ENCODE results near the gene PSORS1C1. TPM values are rescaled to one million over a fixed set of nuclear protein-coding genes. Genes with fewer than 3 reads are reported as not detected.

Gene PSORS1C1
- total RNA-seq, 2 experiments from 2014 or later: not detected

- ChIA-PET POLR2A (no interaction called here), CTCF (interaction anchor here (0.7 to 1.4 kb wide), 7 partner anchors 9 to 247 kb away, joined by 3 to 5 read pairs (median 3); no protein-coding TSS in a partner anchor)
- Histone ChIP-seq H3K27ac (ENCODE audit: low read depth in 1 of 2, low read length in 2 of 2) (no peak overlapping the region), H3K27me3 (ENCODE audit: control insufficient read depth in 1 of 2, insufficient read depth in 2 of 2, low read length in 2 of 2) (no peaks in the 10 kb centered on the region), H3K36me3 (ENCODE audit: insufficient read depth, low read length) (no peaks in the 10 kb centered on the region), H3K4me1 (ENCODE audit: insufficient read depth, low read length) (no peaks in the 10 kb centered on the region), H3K4me3 (ENCODE audit: low read length) (no peak overlapping the region), H3K9me3 (ENCODE audit: control insufficient read depth in 1 of 2, insufficient read depth in 1 of 2, low read length in 2 of 2) (no peaks in the 10 kb centered on the region)
- intact Hi-C loops (cut with DNase I, micrococcal nuclease): loop anchor here in 1 of 2 experiments (1.0 kb wide), 1 partner anchor 154 kb away; no protein-coding TSS in a partner anchor
- Mint-ChIP-seq H3K4me1 (ENCODE audit: low read depth) (no peaks in the 10 kb centered on the region), H3K27ac (no peak overlapping the region), H3K4me3 (no peak overlapping the region), H3K9me3 (no peaks in the 10 kb centered on the region), H3K27me3 (peaks cover 4% of the 10 kb centered on the region), H3K36me3 (ENCODE audit: low read depth) (no peaks in the 10 kb centered on the region)
- DNase-seq: peak; percentile 42 to 84 (median 64)
- peak; percentile 91 for ATAC-seq (ENCODE audit: poor library complexity)
- peak; percentile 81 for TF ChIP-seq CTCF (IDR thresholded peaks at IDR 0.05)
Measured at GRCh38 chr6:31068669-31069340, 45.8 kb upstream of the PSORS1C1 start.

- Histone ChIP-seq H3K27me3 (ENCODE audit: control insufficient read depth in 1 of 2, insufficient read depth in 2 of 2, low read length in 2 of 2) (no peaks in the 10 kb centered on the region), H3K9me3 (ENCODE audit: control insufficient read depth in 1 of 2, insufficient read depth in 1 of 2, low read length in 2 of 2) (no peaks in the 10 kb centered on the region), H3K27ac (ENCODE audit: low read depth in 1 of 2, low read length in 2 of 2) (no peak overlapping the region), H3K4me1 (ENCODE audit: insufficient read depth, low read length) (no peaks in the 10 kb centered on the region), H3K36me3 (ENCODE audit: insufficient read depth, low read length) (no peaks in the 10 kb centered on the region), H3K4me3 (ENCODE audit: low read length) (no peak overlapping the region)
- intact Hi-C loops (cut with DNase I, micrococcal nuclease): no loop called here
- H3K4me3 Mint-ChIP-seq: no peak overlapping the region
- ChIA-PET CTCF (interaction anchor here (0.5 to 1.1 kb wide), 2 partner anchors 9 to 453 kb away, joined by 3 to 6 read pairs; no protein-coding TSS in a partner anchor), POLR2A (interaction anchor here (0.6 kb wide), 1 partner anchor 241 kb away, joined by 4 read pairs; no protein-coding TSS in a partner anchor)
- no peak for TF ChIP-seq CTCF (IDR thresholded peaks at IDR 0.05)
- no peaks in the 10 kb centered on the region for H3K36me3 Mint-ChIP-seq (ENCODE audit: low read depth)
- H3K27ac Mint-ChIP-seq: no peak overlapping the region
- no peaks in the 10 kb centered on the region for H3K27me3 Mint-ChIP-seq
- H3K4me1 Mint-ChIP-seq (ENCODE audit: low read depth): no peaks in the 10 kb centered on the region
- no peak for DNase-seq
- ATAC-seq (ENCODE audit: poor library complexity): no peak
- H3K9me3 Mint-ChIP-seq: no peaks in the 10 kb centered on the region
Measured at GRCh38 chr6:31070711-31071197, 43.8 kb upstream of the PSORS1C1 start.

- Mint-ChIP-seq H3K4me3 (no peak overlapping the region), H3K27me3 (no peaks in the 10 kb centered on the region), H3K9me3 (no peaks in the 10 kb centered on the region), H3K36me3 (ENCODE audit: low read depth) (no peaks in the 10 kb centered on the region), H3K4me1 (ENCODE audit: low read depth) (peaks cover 2% of the 10 kb centered on the region), H3K27ac (no peak overlapping the region)
- intact Hi-C loops (cut with DNase I, micrococcal nuclease): no loop called here
- no peak for ATAC-seq (ENCODE audit: poor library complexity)
- Histone ChIP-seq H3K4me3 (ENCODE audit: low read length) (no peak overlapping the region), H3K36me3 (ENCODE audit: insufficient read depth, low read length) (no peaks in the 10 kb centered on the region), H3K27ac (ENCODE audit: low read depth in 1 of 2, low read length in 2 of 2) (no peak overlapping the region), H3K9me3 (ENCODE audit: control insufficient read depth in 1 of 2, insufficient read depth in 1 of 2, low read length in 2 of 2) (no peaks in the 10 kb centered on the region), H3K27me3 (ENCODE audit: control insufficient read depth in 1 of 2, insufficient read depth in 2 of 2, low read length in 2 of 2) (no peaks in the 10 kb centered on the region), H3K4me1 (ENCODE audit: insufficient read depth, low read length) (peaks cover 1% of the 10 kb centered on the region)
- CTCF ChIA-PET: no interaction called here
- POLR2A ChIA-PET: no interaction called here
- DNase-seq: no peak
- TF ChIP-seq CTCF (IDR thresholded peaks at IDR 0.05): no peak
Measured at GRCh38 chr6:31074401-31074800, 40.2 kb upstream of the PSORS1C1 start.
